GM12878 (cell line): ENCODE data around the gene ATP2C2. TPM values are rescaled to one million over a fixed set of nuclear protein-coding genes. Genes with fewer than 3 reads are reported as not detected.

Experiments used
- ATAC-seq: fragments of 200-7000 bp; cut with Tn5 transposase; 3 replicates; pipeline ENCODE4 v1.9.1; 2020; ENCODE audit warnings: mild to moderate bottlenecking, moderate library complexity
- BruUV-seq: library from RNA; stranded (reverse); fragments of 400-500 nt; replicated peaks from 2 replicates; lab custom pipeline; 2021; lab: Mats Ljungman, UMichigan
- CTCF ChIA-PET: fragments of 300-600 bp; sonication (Branson Sonifier 250); formaldehyde crosslinking; extraction: SDS; loops from one replicate; lab custom pipeline; 2021; ENCODE audit warnings: inconsistent platforms; lab: Yijun Ruan, JAX
- POLR2A ChIA-PET: fragments of 350-600 bp; formaldehyde crosslinking; extraction: SDS; loops from one replicate; lab custom pipeline; 2021; ENCODE audit warnings: inconsistent platforms; lab: Charles Lee
- RAD21 ChIA-PET: fragments of 300-600 bp; sonication (Branson Sonifier 250); formaldehyde crosslinking; loops from one replicate; lab custom pipeline; 2023; ENCODE audit warnings: antibody characterized with exemption; ENCODE audit not compliant: unreplicated experiment; lab: Charles Lee
- SMC1A ChIA-PET: fragments of 300-600 bp; sonication (Branson Sonifier 250); formaldehyde crosslinking; loops from one replicate; lab custom pipeline; 2023; ENCODE audit not compliant: unreplicated experiment, uncharacterized antibody; lab: Charles Lee
- DNase-seq: peaks from one replicate; pipeline ENCODE4 v3.0.0-alpha.2; 2011; ENCODE audit warnings: low read depth, low spot score
- FAIRE-seq: peaks from 3 replicates; lab custom pipeline; 2011; peaks lifted over from hg19 to GRCh38; lab: Jason Lieb, UNC
- H2AFZ ChIP-seq: 2 replicates; pipeline ENCODE4 v1.6.0; 2011; ENCODE audit warnings: low read depth, low read length, control low read depth; ENCODE audit not compliant: control insufficient read depth
- H3K27ac ChIP-seq: 2 replicates; pipeline ENCODE4 v1.5.1; 2011; ENCODE audit warnings: control low read depth; ENCODE audit not compliant: control insufficient read depth, insufficient read depth
- H3K27me3 ChIP-seq, 2 experiments: replicated peaks in 1 of 2; 2 replicates each; pipeline versions ENCODE4 v1.6.0 to v1.6.1; 2011; ENCODE audit warnings: low read length in 1 of 2; ENCODE audit not compliant: control insufficient read depth in 2 of 2, insufficient read depth in 2 of 2
- H3K36me3 ChIP-seq, 2 experiments: 2 replicates each; pipeline ENCODE4 v1.5.1; 2011; ENCODE audit warnings: low read length in 1 of 2; ENCODE audit not compliant: control insufficient read depth in 2 of 2, insufficient read depth in 2 of 2
- H3K4me1 ChIP-seq: 2 replicates; pipeline ENCODE4 v1.6.1; 2011; ENCODE audit warnings: mild to moderate bottlenecking, low read length, moderate library complexity, mixed read lengths; ENCODE audit not compliant: control insufficient read depth, insufficient read depth
- H3K4me2 ChIP-seq: 2 replicates; pipeline ENCODE4 v1.6.0; 2011; ENCODE audit warnings: control low read depth; ENCODE audit not compliant: control insufficient read depth, insufficient read depth
- H3K4me3 ChIP-seq: fragments of 200-600 bp; sonication (generic); 2 replicates; pipeline ENCODE4 v1.5.1; 2016
- H3K79me2 ChIP-seq: 2 replicates; pipeline ENCODE4 v1.6.0; 2011; ENCODE audit warnings: low read length; ENCODE audit not compliant: control insufficient read depth, insufficient read depth
- H3K9ac ChIP-seq: 2 replicates; pipeline ENCODE4 v1.8.0; 2011; ENCODE audit warnings: low read length, control low read depth, mixed read lengths; ENCODE audit not compliant: control insufficient read depth, insufficient read depth
- H3K9me3 ChIP-seq: replicated peaks from 3 replicates; pipeline ENCODE4 v1.5.1; 2011; ENCODE audit warnings: mild to moderate bottlenecking, low read length; ENCODE audit not compliant: control insufficient read depth, insufficient read depth
- H4K20me1 ChIP-seq: 2 replicates; pipeline ENCODE4 v1.6.0; 2011; ENCODE audit not compliant: control insufficient read depth, insufficient read depth
- ATF7 ChIP-seq: fragments of 450-650 bp; IDR thresholded peaks from 2 replicates; pipeline ENCODE4 v1.6.1; 2016; ENCODE audit warnings: low read depth, mild to moderate bottlenecking
- CHD4 ChIP-seq: fragments of 200-600 bp; sonication (generic); IDR thresholded peaks from 2 replicates; pipeline ENCODE4 v1.6.1; 2016; ENCODE audit warnings: mild to moderate bottlenecking
- FOXK2 ChIP-seq: fragments of 450-650 bp; IDR thresholded peaks from 2 replicates; pipeline ENCODE4 v1.6.1; 2017; ENCODE audit warnings: mild to moderate bottlenecking, moderate library complexity
- MYB ChIP-seq: fragments of 150-350 bp; IDR thresholded peaks from 2 replicates; pipeline ENCODE4 v1.6.1; 2014; ENCODE audit warnings: mild to moderate bottlenecking, low read depth, low read length, borderline replicate concordance
- RCOR1 ChIP-seq: conservative IDR thresholded peaks from 2 replicates; pipeline ENCODE4 v1.6.1; 2012; ENCODE audit warnings: low read depth, low read length, improper control_type of control experiment
- TARDBP ChIP-seq: IDR thresholded peaks from 2 replicates; pipeline ENCODE4 v1.6.1; 2016; ENCODE audit warnings: borderline replicate concordance
- YY1 ChIP-seq: IDR thresholded peaks from 2 replicates; pipeline ENCODE4 v1.6.1; 2011; ENCODE audit warnings: low read depth, mild to moderate bottlenecking, low read length
- ZSCAN29 ChIP-seq: fragments of 450-650 bp; IDR thresholded peaks from 2 replicates; pipeline ENCODE4 v1.6.1; 2017; ENCODE audit warnings: mild to moderate bottlenecking, moderate library complexity
- WGBS: methylation state at CpG from one replicate; pipeline ENCODE4 v1.1.6; 2016; ENCODE audit warnings: low lambda C conversion rate; ENCODE audit not compliant: insufficient replicate concordance, insufficient coverage; ENCODE audit errors: missing lambda C conversion rate; 5-methylcytosine and 5-hydroxymethylcytosine counted together
- in situ Hi-C: fragments of 300-500 bp; cut with MboI; formaldehyde crosslinking; loops from 9 replicates; pipeline ENCODE4 v1.14.3; 2018; ENCODE audit warnings: mixed read lengths
- intact Hi-C: fragments of 100-400 bp; cut with micrococcal nuclease; formaldehyde crosslinking; loops from one replicate; pipeline ENCODE4 v1.14.2; 2022; ENCODE audit not compliant: unreplicated experiment
- polyA plus RNA-seq, 11 experiments: library from polyadenylated mRNA; depleted of rRNA in 4 of 11; unstranded in 6 of 11; stranded (reverse) in 5 of 11; fragments of >200 nt; fragmentation: Nextera tagmentation in 4 of 11; fragmentation: Illumina TruSeq in 1 of 11; extraction: Ambion mirVana in 4 of 11; extraction: Trizol in 1 of 11; gene quantifications; 1 replicate in 1 of 11; 2 replicates in 10 of 11; pipeline versions ENCODE4 v1.2.1 to v1.2.3, GENCODE V29; 2011 to 2016; ENCODE audit warnings: inconsistent platforms in 2 of 11, missing spikeins in 2 of 11, low read depth in 1 of 11
- total RNA-seq, 4 experiments: library from RNA; depleted of rRNA in 3 of 4; stranded (reverse); fragments of >200 nt in 3 of 4; fragmentation: Illumina TruSeq in 1 of 4; extraction: Trizol in 1 of 4; gene quantifications; 2 replicates each; pipeline versions ENCODE4 v1.2.1 to v1.2.3, GENCODE V29; 2013 to 2021
- TF ChIP-seq, protein P1 (sequence below): IDR thresholded peaks from 2 replicates; pipeline ENCODE4 v1.6.1; 2012; ENCODE audit warnings: low read depth, low read length, improper control_type of control experiment
- TF ChIP-seq, protein P2 (sequence below): IDR thresholded peaks from 2 replicates; pipeline ENCODE4 v1.6.1; 2011; ENCODE audit warnings: low read depth, low read length, improper control_type of control experiment, borderline replicate concordance
- TF ChIP-seq, protein P3 (sequence below): fragments of 450-650 bp; IDR thresholded peaks from 2 replicates; pipeline ENCODE4 v1.6.1; 2017; ENCODE audit warnings: mild to moderate bottlenecking, low read depth, inconsistent platforms; ENCODE audit not compliant: poor library complexity, severe bottlenecking

The ATP2C2 gene
- total and polyA plus RNA-seq, 10 of the 15 experiments (the other 5 are each of a cell fraction or from before 2014, with no cell fraction given): 0.05 to 0.19 TPM; not detected in 8

DNA sequence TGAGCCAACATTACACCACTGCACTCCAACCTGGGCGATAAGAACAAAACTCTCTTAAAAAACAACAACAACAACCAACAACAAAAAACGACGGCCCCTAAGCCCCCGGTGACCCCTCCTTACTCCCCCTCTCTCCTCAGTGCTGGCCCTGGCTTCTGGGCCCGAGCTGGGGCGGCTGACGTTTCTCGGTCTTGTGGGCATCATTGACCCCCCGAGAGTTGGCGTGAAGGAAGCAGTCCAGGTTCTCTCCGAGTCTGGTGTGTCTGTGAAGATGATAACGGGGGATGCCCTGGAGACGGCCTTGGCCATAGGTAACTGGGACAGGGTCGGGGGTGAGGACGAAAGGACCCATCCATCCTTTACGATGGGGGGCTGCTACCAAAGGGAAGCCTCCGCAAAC, 83.4 kb downstream of the ATP2C2 start:
- ATAC-seq (no peak), DNase-seq (no peak), FAIRE-seq (no peak)
- ChIA-PET CTCF (no interaction called here), SMC1A (interaction anchor here (0.6 kb wide), 1 partner anchor 108 kb away, joined by 3 read pairs; no protein-coding TSS in a partner anchor), POLR2A (no interaction called here), RAD21 (no interaction called here)
- Histone ChIP-seq H3K9ac (no peak overlapping the region), H4K20me1 (no peaks in the 10 kb centered on the region), H3K9me3 (no peaks in the 10 kb centered on the region; the same call in 2 of the 3 replicates), H3K4me2 (no peak overlapping the region), H2AFZ (no peak overlapping the region), H3K4me3 (no peak overlapping the region), H3K27ac (no peak overlapping the region), H3K36me3 (no peaks in the 10 kb centered on the region), H3K27me3 (no peaks in the 10 kb centered on the region), H3K79me2 (no peaks in the 10 kb centered on the region), H3K4me1 (no peaks in the 10 kb centered on the region)
- in situ Hi-C loops: no loop called here
- TF ChIP-seq ATF7 (no peak), FOXK2 (no peak), CHD4 (no peak), YY1 (no peak), TARDBP (no peak), RCOR1 (no peak), MYB (no peak), ZSCAN29 (no peak)
- TF ChIP-seq, protein P1, sequence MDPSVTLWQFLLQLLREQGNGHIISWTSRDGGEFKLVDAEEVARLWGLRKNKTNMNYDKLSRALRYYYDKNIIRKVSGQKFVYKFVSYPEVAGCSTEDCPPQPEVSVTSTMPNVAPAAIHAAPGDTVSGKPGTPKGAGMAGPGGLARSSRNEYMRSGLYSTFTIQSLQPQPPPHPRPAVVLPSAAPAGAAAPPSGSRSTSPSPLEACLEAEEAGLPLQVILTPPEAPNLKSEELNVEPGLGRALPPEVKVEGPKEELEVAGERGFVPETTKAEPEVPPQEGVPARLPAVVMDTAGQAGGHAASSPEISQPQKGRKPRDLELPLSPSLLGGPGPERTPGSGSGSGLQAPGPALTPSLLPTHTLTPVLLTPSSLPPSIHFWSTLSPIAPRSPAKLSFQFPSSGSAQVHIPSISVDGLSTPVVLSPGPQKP: no peak
- TF ChIP-seq, protein P2, sequence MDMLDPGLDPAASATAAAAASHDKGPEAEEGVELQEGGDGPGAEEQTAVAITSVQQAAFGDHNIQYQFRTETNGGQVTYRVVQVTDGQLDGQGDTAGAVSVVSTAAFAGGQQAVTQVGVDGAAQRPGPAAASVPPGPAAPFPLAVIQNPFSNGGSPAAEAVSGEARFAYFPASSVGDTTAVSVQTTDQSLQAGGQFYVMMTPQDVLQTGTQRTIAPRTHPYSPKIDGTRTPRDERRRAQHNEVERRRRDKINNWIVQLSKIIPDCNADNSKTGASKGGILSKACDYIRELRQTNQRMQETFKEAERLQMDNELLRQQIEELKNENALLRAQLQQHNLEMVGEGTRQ: no peak
- TF ChIP-seq, protein P3, sequence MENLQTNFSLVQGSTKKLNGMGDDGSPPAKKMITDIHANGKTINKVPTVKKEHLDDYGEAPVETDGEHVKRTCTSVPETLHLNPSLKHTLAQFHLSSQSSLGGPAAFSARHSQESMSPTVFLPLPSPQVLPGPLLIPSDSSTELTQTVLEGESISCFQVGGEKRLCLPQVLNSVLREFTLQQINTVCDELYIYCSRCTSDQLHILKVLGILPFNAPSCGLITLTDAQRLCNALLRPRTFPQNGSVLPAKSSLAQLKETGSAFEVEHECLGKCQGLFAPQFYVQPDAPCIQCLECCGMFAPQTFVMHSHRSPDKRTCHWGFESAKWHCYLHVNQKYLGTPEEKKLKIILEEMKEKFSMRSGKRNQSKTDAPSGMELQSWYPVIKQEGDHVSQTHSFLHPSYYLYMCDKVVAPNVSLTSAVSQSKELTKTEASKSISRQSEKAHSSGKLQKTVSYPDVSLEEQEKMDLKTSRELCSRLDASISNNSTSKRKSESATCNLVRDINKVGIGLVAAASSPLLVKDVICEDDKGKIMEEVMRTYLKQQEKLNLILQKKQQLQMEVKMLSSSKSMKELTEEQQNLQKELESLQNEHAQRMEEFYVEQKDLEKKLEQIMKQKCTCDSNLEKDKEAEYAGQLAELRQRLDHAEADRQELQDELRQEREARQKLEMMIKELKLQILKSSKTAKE: no peak
- WGBS: 41% methylated on average over 17 of the region's 17 CpGs
- BruUV-seq: no TSS peak
- intact Hi-C loops: no loop called here
